Measurements from ENCODE around the gene MICB. TPM values are rescaled to one million over a fixed set of nuclear protein-coding genes. Genes with fewer than 3 reads are reported as not detected.
"Not testable (repeated sequence)": the region's sequence is repeated elsewhere in the genome, so short reads cannot be mapped to it uniquely, and the experiment has no call there.

The MICB gene
- polyA plus RNA-seq, 2 donors = 0.29 to 0.77 TPM

- WGBS, 2 donors = 9% methylated on average over 11 of the region's 11 CpGs
- Histone ChIP-seq H3K27ac (ENCODE audit: low read depth in 2 of 2, low read length in 1 of 2) (peak within 1 kb of the TSS; percentile 90 to 93), H3K36me3 (ENCODE audit: control insufficient read depth in 2 of 2, insufficient read depth in 2 of 2, low read length in 1 of 2) (peaks cover 0 to 3% of the 10 kb centered on the region in 2 donors), H3K4me1 (ENCODE audit: control insufficient read depth in 2 of 2, insufficient read depth in 2 of 2, low read length in 1 of 2) (peaks cover 3 to 6% of the 10 kb centered on the region in 2 donors), H3K27me3 (ENCODE audit: control insufficient read depth in 1 of 2, insufficient read depth in 2 of 2, low read length in 2 of 2) (no peaks in the 10 kb centered on the region), H3K9me3 (ENCODE audit: control insufficient read depth in 2 of 2, insufficient read depth in 1 of 2, low read depth in 1 of 2, low read length in 1 of 2) (no peaks in the 10 kb centered on the region), H3K4me3 (ENCODE audit: low read depth in 1 of 2, low read length in 2 of 2) (peak within 1 kb of the TSS; percentile 49 to 64)
Measured at GRCh38 chr6:31546339-31546957, 48.5 kb downstream of the MICB start, which contains the start of gene ATP6V1G2. Gene ATP6V1G2 (minus strand): TSS chr6:31546608. CDS start chr6:31546559, 49 bp downstream.

DNA sequence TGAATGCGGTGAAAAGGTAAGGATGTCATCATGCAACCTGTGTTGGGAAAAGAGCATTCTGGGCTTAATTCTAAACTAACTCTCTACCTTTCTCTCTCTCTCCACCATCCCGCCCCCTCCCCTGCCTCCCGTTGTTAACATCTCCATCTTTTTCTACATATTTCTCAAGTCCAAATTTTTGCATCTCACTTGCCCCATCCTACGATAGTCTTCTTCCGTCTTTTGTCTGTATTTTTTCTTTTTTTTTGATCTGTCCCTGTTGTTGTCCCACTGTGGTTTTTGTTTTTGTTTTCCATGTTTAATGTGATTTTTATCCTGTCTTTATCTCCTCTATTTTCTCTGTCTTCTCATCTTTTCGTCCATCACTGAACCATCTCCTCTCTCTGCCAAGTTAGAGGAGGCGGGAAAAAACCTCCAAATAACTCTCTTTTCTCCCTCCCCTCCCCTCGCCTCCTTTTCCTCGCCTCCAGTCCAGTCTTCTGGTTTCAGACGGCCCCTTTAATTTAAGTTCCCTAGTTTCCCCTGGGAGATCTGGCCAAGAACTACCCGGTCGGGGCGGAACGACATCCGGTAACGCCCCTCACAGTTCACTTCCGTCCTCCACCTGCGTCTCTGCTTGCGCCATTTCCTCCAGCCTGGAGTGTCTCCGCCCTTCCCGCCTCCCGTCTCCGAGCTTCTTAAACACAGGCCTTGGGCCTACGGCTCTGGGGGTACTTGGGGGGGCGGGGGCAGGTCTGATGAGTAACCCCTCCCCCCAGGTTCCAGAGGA is 49.2 kb downstream of the MICB start, which contains the start of gene NFKBIL1:
NFKBIL1 (plus strand) TSS at position 651 of the 769 bp plus-strand sequence; CDS start at position 738, 87 bp downstream.
- Histone ChIP-seq H3K36me3 (ENCODE audit: control insufficient read depth in 2 of 2, insufficient read depth in 2 of 2, low read length in 1 of 2) (peaks cover 0 to 3% of the 10 kb centered on the region in 2 donors), H3K27ac (ENCODE audit: low read depth in 2 of 2, low read length in 1 of 2) (peak within 1 kb of the TSS; percentile 90 to 93), H3K4me3 (ENCODE audit: low read depth in 1 of 2, low read length in 2 of 2) (peak within 1 kb of the TSS; percentile 49 to 64), H3K4me1 (ENCODE audit: control insufficient read depth in 2 of 2, insufficient read depth in 2 of 2, low read length in 1 of 2) (peaks cover 3 to 6% of the 10 kb centered on the region in 2 donors), H3K9me3 (ENCODE audit: control insufficient read depth in 2 of 2, insufficient read depth in 1 of 2, low read depth in 1 of 2, low read length in 1 of 2) (no peaks in the 10 kb centered on the region), H3K27me3 (ENCODE audit: control insufficient read depth in 1 of 2, insufficient read depth in 2 of 2, low read length in 2 of 2) (no peaks in the 10 kb centered on the region)
- WGBS, 2 donors = 0% methylated on average over 25 of the region's 25 CpGs

DNA sequence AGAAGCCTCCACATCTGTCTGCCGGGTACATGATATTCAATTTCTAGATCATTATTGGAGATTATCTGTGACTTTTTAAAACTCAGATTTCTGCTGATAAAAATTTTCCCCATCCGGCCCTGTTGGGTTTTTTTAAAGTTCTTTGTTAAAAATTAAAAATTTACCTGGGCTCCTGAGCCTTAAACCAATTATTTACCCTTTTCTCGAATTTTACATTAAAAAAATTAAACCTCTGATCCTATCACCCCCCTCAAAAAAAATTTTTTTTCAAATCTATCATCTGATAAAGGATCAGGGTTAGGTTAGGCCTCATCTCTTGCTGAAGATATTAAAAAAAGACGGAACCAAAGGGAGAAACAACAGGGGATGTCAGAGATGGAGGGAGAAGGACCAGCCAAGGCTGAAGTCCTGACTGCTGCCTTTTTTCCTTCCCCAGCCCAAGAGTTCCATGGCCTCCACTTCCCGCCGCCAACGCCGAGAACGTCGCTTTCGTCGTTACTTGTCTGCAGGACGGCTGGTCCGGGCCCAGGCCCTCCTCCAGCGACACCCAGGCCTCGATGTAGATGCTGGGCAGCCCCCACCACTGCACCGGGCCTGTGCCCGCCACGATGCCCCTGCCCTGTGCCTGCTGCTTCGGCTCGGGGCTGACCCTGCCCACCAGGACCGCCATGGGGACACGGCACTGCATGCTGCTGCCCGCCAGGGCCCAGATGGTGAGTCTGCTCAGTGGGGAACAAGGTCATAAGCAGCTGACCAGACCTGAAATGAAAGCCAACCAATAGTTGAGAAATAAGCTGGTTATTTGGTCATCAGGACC is 50.0 kb downstream of the MICB start:
- peak overlapping the region; percentile 49 to 64 for H3K4me3 ChIP-seq (ENCODE audit: low read depth in 1 of 2, low read length in 2 of 2)
- H3K36me3 ChIP-seq (ENCODE audit: control insufficient read depth in 2 of 2, insufficient read depth in 2 of 2, low read length in 1 of 2) = peaks cover 0 to 3% of the 10 kb centered on the region in 2 donors
- H3K27me3 ChIP-seq (ENCODE audit: control insufficient read depth in 1 of 2, insufficient read depth in 2 of 2, low read length in 2 of 2) = no peaks in the 10 kb centered on the region
- WGBS, 2 donors = 74 to 76% methylated on average over 24 of the region's 24 CpGs
- peaks cover 3 to 6% of the 10 kb centered on the region in 2 donors for H3K4me1 ChIP-seq (ENCODE audit: control insufficient read depth in 2 of 2, insufficient read depth in 2 of 2, low read length in 1 of 2)
- peak overlapping the region; percentile 90 to 93 for H3K27ac ChIP-seq (ENCODE audit: low read depth in 2 of 2, low read length in 1 of 2)
- H3K9me3 ChIP-seq (ENCODE audit: control insufficient read depth in 2 of 2, insufficient read depth in 1 of 2, low read depth in 1 of 2, low read length in 1 of 2) = no peaks in the 10 kb centered on the region

GRCh38 chr6:31548544-31548873 is 50.6 kb downstream of the MICB start:
- Histone ChIP-seq H3K4me1 (ENCODE audit: control insufficient read depth in 2 of 2, insufficient read depth in 2 of 2, low read length in 1 of 2) (peaks cover 3 to 6% of the 10 kb centered on the region in 2 donors), H3K4me3 (ENCODE audit: low read depth in 1 of 2, low read length in 2 of 2) (no peak overlapping the region), H3K27me3 (ENCODE audit: control insufficient read depth in 1 of 2, insufficient read depth in 2 of 2, low read length in 2 of 2) (no peaks in the 10 kb centered on the region), H3K9me3 (ENCODE audit: control insufficient read depth in 2 of 2, insufficient read depth in 1 of 2, low read depth in 1 of 2, low read length in 1 of 2) (no peaks in the 10 kb centered on the region), H3K36me3 (ENCODE audit: control insufficient read depth in 2 of 2, insufficient read depth in 2 of 2, low read length in 1 of 2) (peaks cover 0 to 3% of the 10 kb centered on the region in 2 donors), H3K27ac (ENCODE audit: low read depth in 2 of 2, low read length in 1 of 2) (peak overlapping the region in 1 of 2 donors; percentile 81)
- WGBS, 2 donors = 85 to 96% methylated on average over 2 of the region's 2 CpGs

- H3K4me1 ChIP-seq (ENCODE audit: control insufficient read depth in 2 of 2, insufficient read depth in 2 of 2, low read length in 1 of 2); H3K27ac ChIP-seq (ENCODE audit: low read depth in 2 of 2, low read length in 1 of 2): not testable (repeated sequence)
Measured at GRCh38 chr6:31551371-31551770, 53.4 kb downstream of the MICB start.

DNA sequence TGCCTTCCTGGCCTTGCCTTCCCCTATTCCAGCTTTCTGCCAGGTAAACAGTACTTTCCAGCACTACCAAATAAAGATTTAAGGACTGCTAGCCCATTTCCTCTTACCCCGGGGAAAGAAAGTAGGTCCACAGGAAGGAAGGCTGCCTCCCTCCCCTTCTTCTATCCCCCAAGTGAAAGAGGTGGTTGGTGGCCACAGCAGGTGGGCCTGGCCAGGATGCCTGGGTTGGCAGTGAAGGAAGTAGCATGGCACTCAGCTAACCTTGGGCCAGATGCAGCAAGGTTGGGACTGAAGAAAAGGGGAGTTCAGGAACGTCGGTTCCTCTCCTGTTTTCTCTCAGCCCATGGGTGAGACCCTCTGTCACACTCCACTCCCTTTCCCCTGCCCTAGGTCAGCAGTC is 58.4 kb downstream of the MICB start:
- Histone ChIP-seq H3K4me1 (ENCODE audit: control insufficient read depth in 2 of 2, insufficient read depth in 2 of 2, low read length in 1 of 2) (peaks cover 0 to 5% of the 10 kb centered on the region in 2 donors), H3K27ac (ENCODE audit: low read depth in 2 of 2, low read length in 1 of 2) (no peak overlapping the region), H3K27me3 (ENCODE audit: control insufficient read depth in 1 of 2, insufficient read depth in 2 of 2, low read length in 2 of 2) (no peaks in the 10 kb centered on the region), H3K36me3 (ENCODE audit: control insufficient read depth in 2 of 2, insufficient read depth in 2 of 2, low read length in 1 of 2) (peaks cover 0 to 31% of the 10 kb centered on the region in 2 donors), H3K4me3 (ENCODE audit: low read depth in 1 of 2, low read length in 2 of 2) (no peak overlapping the region), H3K9me3 (ENCODE audit: control insufficient read depth in 2 of 2, insufficient read depth in 1 of 2, low read depth in 1 of 2, low read length in 1 of 2) (no peaks in the 10 kb centered on the region)
- WGBS, 2 donors = 67 to 75% methylated on average over 3 of the region's 3 CpGs

More at GRCh38 chr6:31551371-31551770, 53.4 kb downstream of the MICB start:
- not testable (repeated sequence) for H3K9me3 ChIP-seq (ENCODE audit: control insufficient read depth in 2 of 2, insufficient read depth in 1 of 2, low read depth in 1 of 2, low read length in 1 of 2); H3K27me3 ChIP-seq (ENCODE audit: control insufficient read depth in 1 of 2, insufficient read depth in 2 of 2, low read length in 2 of 2); H3K4me3 ChIP-seq (ENCODE audit: low read depth in 1 of 2, low read length in 2 of 2); H3K36me3 ChIP-seq (ENCODE audit: control insufficient read depth in 2 of 2, insufficient read depth in 2 of 2, low read length in 1 of 2)
- WGBS, 2 donors = 60 to 62% methylated on average over 4 to 5 of the region's 5 CpGs

DNA sequence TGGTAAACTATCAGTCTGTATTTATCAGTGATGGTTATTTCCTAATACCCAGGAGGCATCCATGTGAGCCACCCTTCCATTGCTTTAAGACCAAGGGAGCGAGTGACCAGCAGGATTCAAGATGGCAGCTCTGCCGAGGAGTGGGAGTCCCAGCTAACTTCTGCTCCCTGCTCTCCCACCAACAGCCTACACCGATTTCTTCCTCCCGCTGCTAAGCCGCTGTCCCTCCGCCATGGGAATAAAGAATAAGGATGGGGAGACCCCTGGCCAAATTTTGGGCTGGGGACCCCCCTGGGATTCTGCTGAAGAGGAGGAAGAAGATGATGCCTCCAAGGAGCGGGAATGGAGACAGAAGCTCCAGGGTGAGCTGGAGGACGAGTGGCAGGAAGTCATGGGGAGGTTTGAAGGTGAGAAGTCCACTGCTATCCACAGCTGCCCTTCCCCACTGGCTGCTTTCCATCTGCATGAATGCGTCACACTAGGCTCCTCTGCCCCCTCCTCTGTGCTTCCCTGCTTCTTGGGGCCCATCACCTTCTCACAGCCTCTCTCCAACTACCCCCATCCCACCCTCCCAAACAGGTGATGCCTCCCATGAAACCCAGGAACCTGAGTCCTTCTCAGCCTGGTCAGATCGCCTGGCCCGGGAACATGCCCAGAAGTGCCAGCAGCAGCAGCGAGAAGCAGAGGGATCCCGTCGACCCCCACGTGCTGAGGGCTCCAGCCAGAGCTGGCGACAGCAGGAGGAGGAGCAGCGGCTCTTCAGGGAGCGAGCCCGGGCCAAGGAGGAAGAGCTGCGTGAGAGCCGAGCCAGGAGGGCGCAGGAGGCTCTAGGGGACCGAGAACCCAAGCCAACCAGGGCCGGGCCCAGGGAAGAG is 59.7 kb downstream of the MICB start:
- 74 to 78% methylated on average over 24 of the region's 24 CpGs for WGBS, 2 donors
- peaks cover 0 to 5% of the 10 kb centered on the region in 2 donors for H3K4me1 ChIP-seq (ENCODE audit: control insufficient read depth in 2 of 2, insufficient read depth in 2 of 2, low read length in 1 of 2)
- H3K27me3 ChIP-seq (ENCODE audit: control insufficient read depth in 1 of 2, insufficient read depth in 2 of 2, low read length in 2 of 2) = no peaks in the 10 kb centered on the region
- H3K4me3 ChIP-seq (ENCODE audit: low read depth in 1 of 2, low read length in 2 of 2) = no peak overlapping the region
- H3K36me3 ChIP-seq (ENCODE audit: control insufficient read depth in 2 of 2, insufficient read depth in 2 of 2, low read length in 1 of 2) = peaks cover 0 to 31% of the 10 kb centered on the region in 2 donors
- no peak overlapping the region for H3K27ac ChIP-seq (ENCODE audit: low read depth in 2 of 2, low read length in 1 of 2)
- no peaks in the 10 kb centered on the region for H3K9me3 ChIP-seq (ENCODE audit: control insufficient read depth in 2 of 2, insufficient read depth in 1 of 2, low read depth in 1 of 2, low read length in 1 of 2)

DNA sequence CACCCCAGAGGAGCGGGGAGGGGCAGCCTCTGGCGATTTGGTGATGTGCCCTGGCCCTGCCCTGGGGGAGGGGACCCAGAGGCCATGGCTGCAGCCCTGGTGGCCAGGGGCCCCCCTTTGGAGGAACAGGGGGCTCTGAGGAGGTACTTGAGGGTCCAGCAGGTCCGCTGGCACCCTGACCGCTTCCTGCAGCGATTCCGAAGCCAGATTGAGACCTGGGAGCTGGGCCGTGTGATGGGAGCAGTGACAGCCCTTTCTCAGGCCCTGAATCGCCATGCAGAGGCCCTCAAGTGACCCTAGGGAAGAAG is 60.3 kb downstream of the MICB start:
- WGBS, 2 donors = 84 to 87% methylated on average over 8 of the region's 8 CpGs
- Histone ChIP-seq H3K4me1 (ENCODE audit: control insufficient read depth in 2 of 2, insufficient read depth in 2 of 2, low read length in 1 of 2) (peaks cover 0 to 5% of the 10 kb centered on the region in 2 donors), H3K4me3 (ENCODE audit: low read depth in 1 of 2, low read length in 2 of 2) (no peak overlapping the region), H3K27me3 (ENCODE audit: control insufficient read depth in 1 of 2, insufficient read depth in 2 of 2, low read length in 2 of 2) (no peaks in the 10 kb centered on the region), H3K27ac (ENCODE audit: low read depth in 2 of 2, low read length in 1 of 2) (no peak overlapping the region), H3K36me3 (ENCODE audit: control insufficient read depth in 2 of 2, insufficient read depth in 2 of 2, low read length in 1 of 2) (peaks cover 0 to 31% of the 10 kb centered on the region in 2 donors), H3K9me3 (ENCODE audit: control insufficient read depth in 2 of 2, insufficient read depth in 1 of 2, low read depth in 1 of 2, low read length in 1 of 2) (no peaks in the 10 kb centered on the region)
